HG02981 (cell line): ENCODE data around the gene HNRNPLL.

Experiments
- ATAC-seq: cut with Tn5 transposase; IDR thresholded peaks from one replicate; pipeline ENCODE4 v1.9.1; 2021; ENCODE audit warnings: mild to moderate bottlenecking, moderate library complexity; ENCODE audit not compliant: unreplicated experiment

The HNRNPLL gene

GRCh38 chr2:38598200-38598990, 4.3 kb downstream of the HNRNPLL start:
- ATAC-seq = no peak

DNA sequence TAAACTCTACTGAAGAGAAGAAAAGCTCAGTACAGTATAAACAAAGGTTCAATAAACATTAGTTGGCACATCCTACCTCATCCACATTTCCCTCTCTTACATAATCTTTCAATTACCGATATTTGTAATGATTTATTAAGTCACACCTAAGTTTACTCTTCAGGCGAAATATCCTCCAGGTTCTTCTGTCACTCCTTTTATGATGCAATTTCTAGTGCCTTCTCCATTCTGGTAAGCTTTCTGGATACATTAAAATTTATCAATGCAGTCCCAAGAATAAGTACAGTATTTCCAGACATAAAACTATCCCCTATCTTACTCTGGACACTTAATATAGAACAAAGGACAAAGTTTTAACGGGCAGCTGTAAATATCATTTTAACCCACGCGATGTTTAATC, 5.6 kb downstream of the HNRNPLL start:
- no peak for ATAC-seq

DNA sequence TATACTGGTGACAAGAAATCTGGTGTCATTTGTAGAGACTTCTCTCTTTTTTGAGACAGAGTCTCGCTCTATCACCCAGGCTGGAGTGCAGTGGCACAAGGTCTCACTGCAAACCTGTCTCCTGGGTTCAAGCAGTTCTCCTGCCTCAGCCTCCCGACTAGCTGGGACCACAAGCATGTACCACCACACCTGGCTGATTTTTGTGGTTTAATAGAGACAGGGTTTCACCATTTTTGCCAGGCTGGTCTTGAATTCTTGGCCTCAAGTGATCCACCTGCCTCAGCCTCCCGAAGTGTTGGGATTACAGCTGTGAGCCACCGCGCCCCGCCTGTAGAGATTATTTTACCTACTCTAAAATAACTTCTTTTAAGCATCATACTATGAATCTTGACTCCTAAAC, 6.5 kb downstream of the HNRNPLL start:
- no peak for ATAC-seq

DNA sequence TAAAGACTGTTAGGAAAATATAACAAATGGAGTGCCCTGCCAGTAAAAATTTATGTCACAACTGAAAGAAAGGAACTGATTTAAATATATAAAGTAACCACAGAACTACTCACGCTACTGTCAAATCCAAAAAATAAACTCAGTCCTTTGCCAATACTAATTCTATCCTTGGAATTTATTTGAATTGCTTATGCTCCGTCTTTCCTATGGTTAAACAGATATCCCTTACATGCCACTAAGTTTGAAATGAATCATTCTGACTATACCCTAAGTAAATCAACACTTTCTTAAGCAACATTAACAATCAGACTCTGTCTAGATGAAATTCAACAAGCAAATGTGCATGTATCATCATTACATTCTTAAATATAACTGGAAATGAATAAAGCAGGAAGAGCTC, 9.8 kb downstream of the HNRNPLL start:
- no peak for ATAC-seq

DNA sequence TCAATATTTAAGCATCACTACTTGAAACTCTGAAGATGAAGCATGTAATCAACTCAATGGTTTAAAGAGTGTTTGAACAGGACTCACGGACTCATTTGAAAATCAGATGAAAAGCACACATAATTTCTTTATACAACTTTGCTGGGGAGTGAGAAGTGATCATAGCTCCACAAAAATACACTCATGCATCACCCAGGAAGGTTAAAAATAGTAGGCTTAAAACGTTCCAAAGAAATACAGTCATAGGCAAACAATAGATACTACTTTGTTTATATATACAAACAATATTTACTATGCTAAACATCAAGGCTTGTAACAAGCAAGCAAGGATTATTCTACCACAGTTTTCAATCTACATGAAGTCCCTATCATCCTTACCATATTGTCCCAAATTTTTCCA, 11.6 kb downstream of the HNRNPLL start:
- ATAC-seq = no peak

DNA sequence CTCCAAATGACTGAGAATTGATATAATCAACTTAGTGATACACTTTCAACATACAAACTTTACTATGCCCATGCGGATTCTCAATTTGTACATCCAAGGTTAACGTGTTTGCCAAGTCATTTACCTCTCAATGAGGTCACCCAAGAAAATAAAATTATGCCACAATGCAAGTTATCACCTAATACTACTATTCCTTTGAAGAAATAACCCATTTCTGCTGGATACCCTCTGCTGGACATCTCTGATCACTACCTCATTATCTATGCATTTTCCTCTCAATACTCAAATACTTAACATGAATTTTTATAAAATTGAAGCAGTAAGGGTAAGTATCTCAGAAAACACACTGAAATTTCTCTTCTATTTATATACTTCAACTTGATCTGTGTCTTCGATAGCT, 12.7 kb downstream of the HNRNPLL start:
- ATAC-seq = no peak

- no peak for ATAC-seq
Measured at GRCh38 chr2:38586931-38587330, 15.8 kb downstream of the HNRNPLL start.

DNA sequence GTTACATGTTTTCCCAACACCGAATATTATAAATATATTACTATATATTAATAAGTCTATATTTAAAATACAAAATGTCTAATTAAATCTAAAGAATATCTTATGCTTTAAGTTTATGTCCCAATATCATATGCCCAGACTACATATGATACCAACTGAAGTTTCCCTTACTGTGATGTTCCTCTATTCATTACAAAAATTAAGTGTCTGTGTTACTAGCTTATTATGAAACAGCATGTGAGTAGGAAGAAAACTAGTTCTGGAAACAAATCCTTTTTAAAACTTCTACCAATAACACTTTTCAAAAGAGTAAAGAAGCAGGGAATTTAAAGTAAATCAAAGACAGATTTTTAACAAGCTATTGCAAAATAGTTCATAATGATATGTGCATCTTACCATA, 17.8 kb downstream of the HNRNPLL start:
- no peak for ATAC-seq

GRCh38 chr2:38583994-38584393, 18.7 kb downstream of the HNRNPLL start:
- no peak for ATAC-seq

DNA sequence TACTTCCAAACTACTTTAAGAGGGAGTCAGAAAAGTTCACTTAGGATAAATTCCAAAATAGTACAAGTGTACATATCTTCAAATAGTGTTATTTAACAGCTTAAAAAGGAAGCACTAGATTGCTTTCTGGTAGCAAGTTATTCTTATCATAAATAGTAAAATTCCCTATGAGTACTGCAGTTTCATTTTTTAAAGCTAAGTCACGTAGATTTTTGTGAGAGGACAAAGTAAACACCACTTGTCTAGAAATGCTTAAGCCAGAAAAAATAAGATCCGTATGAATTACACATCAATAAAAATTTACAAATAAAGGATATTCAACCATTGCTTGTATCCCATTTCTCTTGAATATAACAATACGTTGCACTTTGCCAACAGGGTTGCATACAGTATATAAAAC, 19.2 kb downstream of the HNRNPLL start:
- ATAC-seq = no peak

GRCh38 chr2:38581193-38582147, 21.3 kb downstream of the HNRNPLL start:
- no peak for ATAC-seq

GRCh38 chr2:38580115-38580636, 22.6 kb downstream of the HNRNPLL start:
- ATAC-seq = no peak

DNA sequence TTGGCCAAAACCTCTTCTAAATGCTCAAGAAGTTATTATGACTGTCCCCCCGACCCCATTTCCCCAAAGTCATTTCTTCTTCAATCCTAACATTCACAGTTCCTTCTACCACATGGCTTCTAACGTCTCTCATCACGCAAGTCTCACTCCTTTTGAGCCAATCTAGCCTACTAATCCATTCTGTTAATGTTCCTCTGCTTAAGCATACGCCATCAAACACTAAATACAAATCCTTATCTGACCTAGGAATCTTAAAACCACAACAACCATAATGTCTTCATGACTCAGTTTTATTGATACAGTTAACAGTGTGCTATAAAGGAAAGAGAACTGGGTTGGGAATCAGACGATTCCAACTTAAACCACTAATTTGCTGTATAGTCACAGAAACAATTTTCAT, 23.9 kb downstream of the HNRNPLL start:
- no peak for ATAC-seq

DNA sequence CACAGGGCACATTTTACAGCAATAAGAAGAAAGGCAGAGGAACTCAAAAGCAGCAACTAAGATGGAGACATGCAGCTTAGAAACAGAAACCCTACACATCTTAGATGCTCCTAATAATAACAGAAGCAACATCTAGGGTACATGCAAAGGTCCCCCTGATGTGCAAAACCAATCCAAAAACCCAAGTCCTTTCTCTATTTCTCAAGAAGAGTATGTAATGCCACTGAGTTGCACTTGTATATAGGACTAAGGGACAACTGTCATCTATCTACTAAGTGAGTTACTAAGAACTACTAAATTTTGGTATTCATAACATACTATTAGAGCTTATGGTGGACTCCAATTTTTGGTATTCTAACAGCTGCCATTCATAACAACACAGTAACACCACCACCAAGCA, 28.4 kb downstream of the HNRNPLL start:
- no peak for ATAC-seq

- ATAC-seq = no peak
Measured at GRCh38 chr2:38572167-38572566, 30.6 kb downstream of the HNRNPLL start.

DNA sequence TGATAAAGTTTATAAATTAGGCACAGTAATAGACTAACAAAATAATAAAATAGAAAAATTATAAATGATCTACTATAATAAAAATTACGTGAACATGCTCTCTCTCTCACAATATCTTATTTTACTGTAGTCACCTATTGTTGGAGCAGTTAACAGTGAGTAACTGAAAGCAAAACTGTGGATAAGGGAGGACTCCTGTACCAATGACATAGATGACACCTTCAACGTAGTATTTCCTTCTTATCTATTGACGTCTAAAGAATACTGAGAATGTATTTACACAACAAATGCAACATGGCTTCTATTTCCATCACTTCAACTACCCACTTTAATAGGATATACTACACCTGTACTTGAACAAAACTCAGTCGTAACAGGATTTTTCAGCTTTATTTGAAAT, 31.5 kb downstream of the HNRNPLL start:
- ATAC-seq = no peak

DNA sequence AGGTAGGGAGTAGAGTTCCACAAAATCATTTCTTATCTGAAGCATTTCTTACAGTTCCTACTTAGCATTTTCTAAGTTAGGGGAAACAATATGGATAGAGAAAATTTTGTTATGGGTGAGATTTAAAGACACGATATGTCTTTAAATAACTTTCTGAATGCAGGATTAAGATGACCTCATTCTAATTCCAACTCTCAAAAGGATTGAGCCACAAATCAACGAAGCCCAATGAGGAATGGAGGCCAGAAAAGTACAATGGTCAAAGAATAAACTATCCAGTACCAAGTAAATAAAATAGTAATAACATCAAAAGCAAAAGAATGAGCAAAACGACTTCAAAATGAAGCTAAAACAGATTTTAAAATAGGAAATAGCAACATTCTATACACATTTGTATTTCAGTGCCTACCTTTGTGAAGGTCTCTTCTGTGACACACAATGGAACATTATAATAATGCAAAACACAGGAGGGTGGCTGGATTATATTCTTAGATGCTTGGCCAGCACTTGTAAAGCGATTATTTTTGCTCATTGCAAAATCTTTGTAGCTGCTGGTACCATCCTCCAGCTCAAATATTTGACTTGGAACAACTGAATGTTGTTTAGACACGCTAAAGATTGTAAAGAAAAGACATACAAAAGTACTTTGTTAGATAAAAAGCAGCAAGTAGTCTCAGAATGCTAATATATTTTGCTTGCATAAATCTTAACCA, 33.8 kb downstream of the HNRNPLL start:
- ATAC-seq = no peak

GRCh38 chr2:38565333-38565732, 37.4 kb downstream of the HNRNPLL start:
- no peak for ATAC-seq

- no peak for ATAC-seq
Measured at GRCh38 chr2:38561691-38562090, 41.0 kb downstream of the HNRNPLL start.

- no peak for ATAC-seq
Measured at GRCh38 chr2:38560092-38560491, 42.6 kb downstream of the HNRNPLL start.

DNA sequence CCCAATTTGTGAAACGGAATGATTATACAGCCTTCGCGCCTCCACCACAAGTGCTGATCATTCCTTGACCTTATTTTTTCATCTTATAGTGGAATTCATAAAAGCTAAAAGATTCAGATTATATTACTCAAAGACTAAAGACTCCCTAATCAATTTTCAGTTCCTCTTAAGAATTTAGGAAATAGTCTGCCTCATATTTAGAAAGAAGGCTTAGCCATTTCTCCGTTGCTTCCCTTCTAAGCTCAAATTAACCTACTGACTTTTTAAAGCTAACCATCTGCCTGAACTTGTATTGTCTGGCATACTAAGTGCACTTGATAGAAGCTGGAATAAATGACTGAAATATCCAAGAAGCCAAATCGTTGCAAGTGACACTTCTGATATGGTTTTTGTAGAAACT, 44.7 kb downstream of the HNRNPLL start:
- ATAC-seq = no peak
